Measurements from ENCODE around the gene TMPRSS4. TPM values are rescaled to one million over a fixed set of nuclear protein-coding genes. Genes with fewer than 3 reads are reported as not detected.

TMPRSS4 gene
- total RNA-seq, 1 experiment from 2014 or later = not detected

DNA sequence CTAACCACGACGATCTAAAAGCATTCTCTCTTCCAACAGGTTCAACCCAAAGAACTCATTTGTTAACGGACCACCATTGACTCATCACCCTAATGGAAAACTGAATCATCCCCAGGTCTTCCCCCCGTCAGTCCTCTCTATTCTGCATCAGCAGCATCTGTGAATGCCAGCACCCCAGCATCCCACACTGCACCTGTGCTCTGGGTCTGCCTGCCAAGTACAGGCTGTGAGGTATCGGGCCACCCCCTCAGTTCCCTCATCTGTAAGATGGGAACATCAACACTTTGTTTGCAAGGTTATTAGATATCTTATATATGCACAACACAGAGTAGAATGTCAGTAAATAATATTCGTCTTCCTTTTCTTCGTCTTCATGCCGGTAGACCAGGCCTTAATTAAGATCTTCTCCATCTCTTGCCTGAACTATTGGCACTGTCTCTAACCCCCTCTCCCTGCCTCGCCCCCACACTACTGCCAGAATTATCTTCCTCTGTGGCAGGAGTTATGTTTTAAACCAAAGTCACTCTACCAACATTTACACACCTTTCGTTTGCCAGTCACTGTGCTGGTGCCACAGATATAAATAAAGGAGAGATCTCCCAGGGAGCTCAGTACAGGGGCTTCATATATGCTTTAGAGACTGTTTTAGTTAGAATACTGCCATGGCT, 7.8 kb upstream of the TMPRSS4 start:
- Histone ChIP-seq H3K4me3 (ENCODE audit: low read depth in 2 of 2, low read length in 2 of 2) (no peak overlapping the region), H3K9me3 (ENCODE audit: control insufficient read depth, insufficient read depth, low read depth, low read length) (no peaks in the 10 kb centered on the region), H3K4me1 (ENCODE audit: control insufficient read depth, insufficient read depth, low read length) (no peaks in the 10 kb centered on the region), H3K27ac (ENCODE audit: low read length) (no peak overlapping the region), H3K27me3 (ENCODE audit: control insufficient read depth, insufficient read depth, low read length) (no peaks in the 10 kb centered on the region), H3K36me3 (ENCODE audit: control insufficient read depth, insufficient read depth, low read length) (no peaks in the 10 kb centered on the region)
- in situ Hi-C loops (cut with HindIII; ENCODE audit: low pct_unique_long_range_greater_than_20kb, low sequenced_read_pairs) (no loop called here), intact Hi-C loops (cut with micrococcal nuclease; ENCODE audit: unreplicated experiment) (no loop called here)
- DNase-seq (ENCODE audit: low read depth, low spot score) = no peak
- no TSS peak for BruUV-seq (replicated peaks)
- POLR2A ChIA-PET = no interaction called here
- ATAC-seq = no peak
- CTCF ChIA-PET = no interaction called here
- TF ChIP-seq SIN3A (IDR thresholded peaks at IDR 0.05; ENCODE audit: borderline replicate concordance, insufficient read depth, low read depth, low read length) (no peak), POLR2AphosphoS5 (IDR thresholded peaks at IDR 0.05; ENCODE audit: low read depth, low read length) (no peak), TCF7L2 (IDR thresholded peaks at IDR 0.05; ENCODE audit: low read depth, low read length) (no peak)
- TF ChIP-seq, protein P1, sequence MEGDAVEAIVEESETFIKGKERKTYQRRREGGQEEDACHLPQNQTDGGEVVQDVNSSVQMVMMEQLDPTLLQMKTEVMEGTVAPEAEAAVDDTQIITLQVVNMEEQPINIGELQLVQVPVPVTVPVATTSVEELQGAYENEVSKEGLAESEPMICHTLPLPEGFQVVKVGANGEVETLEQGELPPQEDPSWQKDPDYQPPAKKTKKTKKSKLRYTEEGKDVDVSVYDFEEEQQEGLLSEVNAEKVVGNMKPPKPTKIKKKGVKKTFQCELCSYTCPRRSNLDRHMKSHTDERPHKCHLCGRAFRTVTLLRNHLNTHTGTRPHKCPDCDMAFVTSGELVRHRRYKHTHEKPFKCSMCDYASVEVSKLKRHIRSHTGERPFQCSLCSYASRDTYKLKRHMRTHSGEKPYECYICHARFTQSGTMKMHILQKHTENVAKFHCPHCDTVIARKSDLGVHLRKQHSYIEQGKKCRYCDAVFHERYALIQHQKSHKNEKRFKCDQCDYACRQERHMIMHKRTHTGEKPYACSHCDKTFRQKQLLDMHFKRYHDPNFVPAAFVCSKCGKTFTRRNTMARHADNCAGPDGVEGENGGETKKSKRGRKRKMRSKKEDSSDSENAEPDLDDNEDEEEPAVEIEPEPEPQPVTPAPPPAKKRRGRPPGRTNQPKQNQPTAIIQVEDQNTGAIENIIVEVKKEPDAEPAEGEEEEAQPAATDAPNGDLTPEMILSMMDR (IDR thresholded peaks at IDR 0.05) = no peak
- TF ChIP-seq, protein P2, sequence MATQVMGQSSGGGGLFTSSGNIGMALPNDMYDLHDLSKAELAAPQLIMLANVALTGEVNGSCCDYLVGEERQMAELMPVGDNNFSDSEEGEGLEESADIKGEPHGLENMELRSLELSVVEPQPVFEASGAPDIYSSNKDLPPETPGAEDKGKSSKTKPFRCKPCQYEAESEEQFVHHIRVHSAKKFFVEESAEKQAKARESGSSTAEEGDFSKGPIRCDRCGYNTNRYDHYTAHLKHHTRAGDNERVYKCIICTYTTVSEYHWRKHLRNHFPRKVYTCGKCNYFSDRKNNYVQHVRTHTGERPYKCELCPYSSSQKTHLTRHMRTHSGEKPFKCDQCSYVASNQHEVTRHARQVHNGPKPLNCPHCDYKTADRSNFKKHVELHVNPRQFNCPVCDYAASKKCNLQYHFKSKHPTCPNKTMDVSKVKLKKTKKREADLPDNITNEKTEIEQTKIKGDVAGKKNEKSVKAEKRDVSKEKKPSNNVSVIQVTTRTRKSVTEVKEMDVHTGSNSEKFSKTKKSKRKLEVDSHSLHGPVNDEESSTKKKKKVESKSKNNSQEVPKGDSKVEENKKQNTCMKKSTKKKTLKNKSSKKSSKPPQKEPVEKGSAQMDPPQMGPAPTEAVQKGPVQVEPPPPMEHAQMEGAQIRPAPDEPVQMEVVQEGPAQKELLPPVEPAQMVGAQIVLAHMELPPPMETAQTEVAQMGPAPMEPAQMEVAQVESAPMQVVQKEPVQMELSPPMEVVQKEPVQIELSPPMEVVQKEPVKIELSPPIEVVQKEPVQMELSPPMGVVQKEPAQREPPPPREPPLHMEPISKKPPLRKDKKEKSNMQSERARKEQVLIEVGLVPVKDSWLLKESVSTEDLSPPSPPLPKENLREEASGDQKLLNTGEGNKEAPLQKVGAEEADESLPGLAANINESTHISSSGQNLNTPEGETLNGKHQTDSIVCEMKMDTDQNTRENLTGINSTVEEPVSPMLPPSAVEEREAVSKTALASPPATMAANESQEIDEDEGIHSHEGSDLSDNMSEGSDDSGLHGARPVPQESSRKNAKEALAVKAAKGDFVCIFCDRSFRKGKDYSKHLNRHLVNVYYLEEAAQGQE (IDR thresholded peaks at IDR 0.05; ENCODE audit: insufficient read depth in 1 of 2, low read depth in 2 of 2, low read length in 1 of 2) = no peak

DNA sequence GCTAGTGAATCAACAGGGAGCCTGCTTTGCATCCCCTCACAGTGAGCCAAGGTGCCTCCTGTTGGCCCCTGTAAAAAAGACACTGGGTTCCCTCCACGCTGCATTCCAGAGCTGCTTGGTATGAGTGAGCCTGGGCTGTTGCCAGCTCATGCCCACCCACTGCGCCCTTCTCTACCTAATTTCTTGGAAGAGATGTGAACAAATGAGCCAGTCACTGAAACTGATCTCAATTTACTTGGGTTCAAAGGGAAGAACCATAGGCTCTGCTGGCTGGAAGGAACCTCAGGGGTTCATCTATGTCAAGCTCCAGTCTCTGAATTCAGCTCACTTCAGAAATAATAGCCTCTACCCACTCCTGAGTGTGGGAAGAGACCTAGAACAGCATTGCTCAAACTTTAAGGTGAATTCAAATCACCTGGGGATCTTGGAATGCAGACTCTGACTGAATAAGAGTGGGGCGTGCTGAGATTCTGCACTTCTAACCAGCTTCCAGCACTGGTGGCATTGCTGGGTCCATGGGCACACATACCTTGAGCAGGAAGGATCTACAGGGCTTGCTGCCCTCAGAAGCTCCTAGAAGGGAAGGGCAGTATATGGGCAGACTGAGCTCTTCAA, 5.4 kb upstream of the TMPRSS4 start:
- no TSS peak for BruUV-seq (replicated peaks)
- Histone ChIP-seq H3K27ac (ENCODE audit: low read length) (no peak overlapping the region), H3K36me3 (ENCODE audit: control insufficient read depth, insufficient read depth, low read length) (no peaks in the 10 kb centered on the region), H3K4me1 (ENCODE audit: control insufficient read depth, insufficient read depth, low read length) (no peaks in the 10 kb centered on the region), H3K9me3 (ENCODE audit: control insufficient read depth, insufficient read depth, low read depth, low read length) (no peaks in the 10 kb centered on the region), H3K4me3 (ENCODE audit: low read depth in 2 of 2, low read length in 2 of 2) (no peak overlapping the region), H3K27me3 (ENCODE audit: control insufficient read depth, insufficient read depth, low read length) (peaks cover 2% of the 10 kb centered on the region; the same call in 1 of the 2 replicates)
- intact Hi-C loops (cut with micrococcal nuclease; ENCODE audit: unreplicated experiment) (no loop called here), in situ Hi-C loops (cut with HindIII; ENCODE audit: low pct_unique_long_range_greater_than_20kb, low sequenced_read_pairs) (no loop called here)
- ATAC-seq (no peak), DNase-seq (ENCODE audit: low read depth, low spot score) (no peak)
- ChIA-PET CTCF (no interaction called here), POLR2A (no interaction called here)
- TF ChIP-seq POLR2AphosphoS5 (IDR thresholded peaks at IDR 0.05; ENCODE audit: low read depth, low read length) (no peak), SIN3A (IDR thresholded peaks at IDR 0.05; ENCODE audit: borderline replicate concordance, insufficient read depth, low read depth, low read length) (no peak), TCF7L2 (IDR thresholded peaks at IDR 0.05; ENCODE audit: low read depth, low read length) (no peak)
- TF ChIP-seq, protein P1 (IDR thresholded peaks at IDR 0.05) = no peak
- TF ChIP-seq, protein P2 (IDR thresholded peaks at IDR 0.05; ENCODE audit: insufficient read depth in 1 of 2, low read depth in 2 of 2, low read length in 1 of 2) = no peak

All from Panc1 (cell line).